Stomach (tissue), 9 donors: ENCODE results near the gene UTS2B. TPM values are rescaled to one million over a fixed set of nuclear protein-coding genes. Genes with fewer than 3 reads are reported as not detected.
"Not testable (repeated sequence)": the region's sequence is repeated elsewhere in the genome, so short reads cannot be mapped to it uniquely, and the experiment has no call there.

ENCODE experiments used
- DNase-seq, 2 donors: peaks; one replicate each; pipeline versions ENCODE4 v3.0.0 to v3.0.0-alpha.2; 2013 to 2019
- H3K27ac ChIP-seq, 5 donors: fragments of 200-600 bp in 4 of 5; sonication (generic) in 4 of 5; one replicate each; pipeline ENCODE4 v1.5.1; 2013 to 2019; ENCODE audit warnings: mild to moderate bottlenecking in 1 of 5, moderate library complexity in 1 of 5
- H3K27me3 ChIP-seq, 3 donors: fragments of 200-600 bp; sonication (generic); one replicate each; pipeline ENCODE4 v1.5.1; 2017 to 2019; ENCODE audit warnings: mixed run types in 1 of 3
- H3K36me3 ChIP-seq, 4 donors: fragments of 200-600 bp; sonication (generic); 1 replicate in 3 of 4; 2 replicates in 1 of 4; pipeline ENCODE4 v1.5.1; 2016 to 2019
- H3K4me1 ChIP-seq, 4 donors: fragments of 200-600 bp; sonication (generic); one replicate each; pipeline ENCODE4 v1.5.1; 2016 to 2019
- H3K4me3 ChIP-seq, 4 donors: fragments of 200-600 bp; sonication (generic) in 3 of 4; one replicate each; pipeline ENCODE4 v1.5.1; 2016 to 2019; ENCODE audit warnings: mild to moderate bottlenecking in 1 of 4
- H3K9me3 ChIP-seq, 4 donors: fragments of 200-600 bp; sonication (generic); one replicate each; pipeline ENCODE4 v1.5.1; 2016 to 2019
- EP300 ChIP-seq: sonication (generic); formaldehyde crosslinking; IDR thresholded peaks from one replicate; pipeline ENCODE4 v1.6.1; 2017; ENCODE audit warnings: antibody characterized with exemption
- POLR2A ChIP-seq, 4 donors: fragments of 450-650 bp; IDR thresholded peaks; one replicate each; pipeline ENCODE4 v1.6.1; 2016; ENCODE audit warnings: antibody characterized with exemption in 4 of 4, control low read depth in 2 of 4, mild to moderate bottlenecking in 1 of 4, moderate library complexity in 1 of 4
- POLR2AphosphoS5 ChIP-seq, 3 donors: sonication (generic); formaldehyde crosslinking; IDR thresholded peaks; one replicate each; pipeline ENCODE4 v1.6.1; 2016; ENCODE audit warnings: antibody characterized with exemption in 3 of 3
- WGBS, 5 donors: extraction: QIAGEN DNeasy Blood & Tissue Kit in 3 of 5; methylation state at CpG; one replicate each; pipeline versions ENCODE4 v1.1.5 to v1.1.7; 2013 to 2018; 5-methylcytosine and 5-hydroxymethylcytosine counted together
- intact Hi-C: fragments of 100-400 bp; cut with DNase I; formaldehyde crosslinking; loops from one replicate; pipeline ENCODE4 v1.15.1; 2023; ENCODE audit warnings: low total_unique reads
- polyA plus RNA-seq, 3 donors: library from polyadenylated mRNA; stranded (reverse); fragments of 200-250 nt; gene quantifications; one replicate each; pipeline ENCODE4 v1.2.3, GENCODE V29; 2013
- total RNA-seq, 5 donors: library from RNA; depleted of rRNA; stranded (reverse); fragments of >200 nt; gene quantifications; one replicate each; pipeline versions ENCODE4 v1.1.0 to v1.2.3, GENCODE V29; 2014 to 2016
- TF ChIP-seq, protein P1 (sequence below), 7 experiments: fragments of 450-650 bp in 4 of 7; fragments of 200-600 bp in 3 of 7; sonication (generic) in 3 of 7; IDR thresholded peaks; one replicate each; pipeline ENCODE4 v1.5.1; 2016 to 2019; ENCODE audit warnings: antibody characterized with exemption in 7 of 7, control low read depth in 2 of 7, mild to moderate bottlenecking in 1 of 7
- donor health status: healthy with polysubstance abuse.
- donor health status: Bipolar disorder and iron deficiency.
- donor health status: healthy.

The UTS2B gene
- total and polyA plus RNA-seq, 8 donors = 0.20 to 0.46 TPM; not detected in 6

DNA sequence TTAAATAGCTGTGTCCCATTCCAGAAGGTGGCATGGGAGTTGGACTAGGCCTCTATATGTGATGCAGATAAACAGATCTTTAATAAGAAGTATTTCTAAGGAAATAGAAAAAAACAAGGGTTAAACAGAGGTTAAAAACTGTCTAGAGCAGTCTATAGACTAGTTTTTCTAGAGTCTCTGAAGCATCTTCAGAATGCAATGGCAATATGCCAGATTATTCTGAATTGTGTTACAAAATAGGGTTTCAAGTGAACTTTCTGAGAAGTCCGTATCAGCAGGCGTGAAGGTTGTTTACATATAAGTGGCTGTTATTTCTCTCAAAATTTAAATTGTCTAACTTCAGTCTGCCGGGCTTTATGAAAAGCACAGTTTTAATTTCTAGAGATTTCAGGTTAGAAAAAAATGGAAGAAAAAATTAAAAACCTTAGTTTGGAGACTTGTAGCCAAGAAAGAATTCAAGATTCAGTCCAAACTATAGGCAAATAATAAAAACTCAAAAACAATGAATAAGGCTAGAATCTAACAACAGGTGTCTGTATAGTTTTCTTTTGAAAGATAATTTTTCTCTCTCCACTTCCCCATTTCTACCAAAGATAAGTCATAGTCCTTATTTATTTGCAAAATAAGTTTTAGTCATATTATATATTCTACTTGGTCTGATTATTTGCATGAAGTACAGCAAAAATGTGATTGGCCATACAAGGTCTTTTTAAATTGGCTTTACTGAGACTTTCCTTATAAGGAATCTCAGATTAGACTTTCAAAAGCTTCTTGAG, 76.0 kb downstream of the UTS2B start:
- Histone ChIP-seq H3K9me3 (no peaks in the 10 kb centered on the region), H3K27me3 (no peaks in the 10 kb centered on the region), H3K4me1 (peaks cover 0 to 4% (median 0%) of the 10 kb centered on the region in 4 donors), H3K4me3 (no peak overlapping the region), H3K27ac (no peak overlapping the region), H3K36me3 (no peaks in the 10 kb centered on the region)
- intact Hi-C loops = no loop called here
- TF ChIP-seq POLR2A (IDR thresholded peaks at IDR 0.05) (no peak), EP300 (no peak), POLR2AphosphoS5 (IDR thresholded peaks at IDR 0.05) (no peak)
- TF ChIP-seq, protein P1, sequence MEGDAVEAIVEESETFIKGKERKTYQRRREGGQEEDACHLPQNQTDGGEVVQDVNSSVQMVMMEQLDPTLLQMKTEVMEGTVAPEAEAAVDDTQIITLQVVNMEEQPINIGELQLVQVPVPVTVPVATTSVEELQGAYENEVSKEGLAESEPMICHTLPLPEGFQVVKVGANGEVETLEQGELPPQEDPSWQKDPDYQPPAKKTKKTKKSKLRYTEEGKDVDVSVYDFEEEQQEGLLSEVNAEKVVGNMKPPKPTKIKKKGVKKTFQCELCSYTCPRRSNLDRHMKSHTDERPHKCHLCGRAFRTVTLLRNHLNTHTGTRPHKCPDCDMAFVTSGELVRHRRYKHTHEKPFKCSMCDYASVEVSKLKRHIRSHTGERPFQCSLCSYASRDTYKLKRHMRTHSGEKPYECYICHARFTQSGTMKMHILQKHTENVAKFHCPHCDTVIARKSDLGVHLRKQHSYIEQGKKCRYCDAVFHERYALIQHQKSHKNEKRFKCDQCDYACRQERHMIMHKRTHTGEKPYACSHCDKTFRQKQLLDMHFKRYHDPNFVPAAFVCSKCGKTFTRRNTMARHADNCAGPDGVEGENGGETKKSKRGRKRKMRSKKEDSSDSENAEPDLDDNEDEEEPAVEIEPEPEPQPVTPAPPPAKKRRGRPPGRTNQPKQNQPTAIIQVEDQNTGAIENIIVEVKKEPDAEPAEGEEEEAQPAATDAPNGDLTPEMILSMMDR (IDR thresholded peaks at IDR 0.05) = no peak
- 59 to 86% (median 84%) methylated on average over 3 of the region's 3 CpGs for WGBS, 5 donors
- DNase-seq = no peak

DNA sequence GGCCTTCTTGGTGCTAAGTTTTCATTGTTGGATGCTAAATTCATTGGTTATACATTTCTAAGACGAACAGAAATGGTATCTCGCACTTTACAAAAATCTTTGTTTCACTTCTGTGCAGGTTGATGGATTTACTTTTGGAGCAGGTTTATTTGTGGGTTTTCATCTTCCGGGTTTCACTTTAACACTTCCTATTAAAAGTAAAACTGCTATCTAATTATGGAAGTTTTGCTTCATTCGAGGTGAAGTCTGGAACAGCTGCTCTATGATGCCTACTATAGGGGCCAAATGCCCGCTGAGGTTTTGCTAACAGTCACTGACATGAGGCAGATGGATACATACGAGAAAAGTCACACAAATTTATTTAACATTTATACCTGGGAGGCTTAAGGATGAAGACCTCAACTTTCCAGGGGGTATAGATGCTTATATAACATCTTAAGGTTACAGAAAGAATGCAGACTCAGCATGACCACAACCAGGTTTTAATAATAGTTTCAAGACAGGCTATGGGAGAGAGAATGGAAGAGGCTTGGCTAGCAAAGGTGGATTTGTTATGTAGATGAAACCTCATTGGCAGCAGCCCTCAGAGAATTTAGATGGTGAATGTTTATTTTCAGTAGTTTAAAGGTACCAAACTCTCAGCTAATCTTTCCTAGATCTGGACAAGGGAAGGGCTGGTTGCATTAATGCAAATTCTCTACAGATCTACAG, 77.1 kb downstream of the UTS2B start:
- DNase-seq = no peak
- H3K4me3 ChIP-seq = no peak overlapping the region
- H3K36me3 ChIP-seq = no peaks in the 10 kb centered on the region
- H3K4me1 ChIP-seq = no peaks in the 10 kb centered on the region
- intact Hi-C loops = no loop called here
- 74 to 87% (median 81%) methylated on average over 6 of the region's 6 CpGs for WGBS, 5 donors
- no peaks in the 10 kb centered on the region for H3K27me3 ChIP-seq
- H3K27ac ChIP-seq = no peak overlapping the region
- TF ChIP-seq POLR2A (IDR thresholded peaks at IDR 0.05) = no peak
- TF ChIP-seq POLR2AphosphoS5 (IDR thresholded peaks at IDR 0.05) = no peak
- TF ChIP-seq, protein P1 (IDR thresholded peaks at IDR 0.05) = no peak
- no peak for TF ChIP-seq EP300
- H3K9me3 ChIP-seq = no peaks in the 10 kb centered on the region

DNA sequence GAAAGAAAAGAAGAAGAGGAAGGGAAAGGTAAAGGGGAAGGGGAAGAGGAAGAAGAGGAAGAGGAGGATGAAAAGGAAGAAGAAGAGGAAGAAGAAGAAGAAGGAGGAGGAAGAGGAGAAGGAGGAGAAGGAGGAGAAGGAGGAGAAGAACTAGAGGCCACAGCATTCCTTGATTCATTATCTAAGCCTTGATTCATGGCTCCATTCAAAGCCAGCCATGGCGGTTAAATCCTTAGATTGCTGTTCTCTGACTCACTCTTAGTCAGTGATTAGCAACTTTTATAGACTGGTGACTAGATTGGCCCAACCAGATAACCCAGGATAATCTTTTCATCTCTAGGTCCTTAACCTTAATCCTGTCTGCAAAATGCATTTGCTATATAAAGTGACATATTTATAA, 83.7 kb downstream of the UTS2B start:
- H3K27ac ChIP-seq = no peak overlapping the region
- intact Hi-C loops = no loop called here
- no peaks in the 10 kb centered on the region for H3K36me3 ChIP-seq
- H3K27me3 ChIP-seq = no peaks in the 10 kb centered on the region
- H3K4me3 ChIP-seq = no peak overlapping the region
- no peaks in the 10 kb centered on the region for H3K4me1 ChIP-seq
- TF ChIP-seq, protein P1 (IDR thresholded peaks at IDR 0.05) = no peak
- TF ChIP-seq POLR2A (IDR thresholded peaks at IDR 0.05) (no peak), EP300 (no peak), POLR2AphosphoS5 (IDR thresholded peaks at IDR 0.05) (no peak)
- no peak for DNase-seq
- 65 to 83% (median 79%) methylated on average over 1 of the region's 1 CpG for WGBS, 5 donors
- H3K9me3 ChIP-seq = no peaks in the 10 kb centered on the region

DNA sequence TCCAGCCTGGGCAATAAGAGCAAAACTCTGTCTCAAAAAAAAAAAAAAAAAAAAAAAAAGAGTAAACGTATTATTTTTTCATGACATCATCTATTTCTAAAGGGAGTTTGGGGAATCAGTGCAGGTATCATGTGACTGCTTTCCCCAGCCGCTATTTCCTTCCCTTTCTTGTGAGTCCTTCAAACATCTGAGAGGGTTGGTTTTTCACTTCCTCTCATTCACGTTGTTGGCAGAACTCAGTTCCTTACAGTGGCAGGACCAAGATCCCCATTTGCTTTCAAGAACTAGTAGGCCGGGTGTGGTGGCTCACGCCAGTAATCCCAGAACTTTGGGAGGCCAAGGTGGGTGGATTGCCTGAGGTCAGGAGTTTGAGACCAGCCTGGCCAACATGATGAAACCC, 84.3 kb downstream of the UTS2B start:
- 72 to 86% (median 82%) methylated on average over 5 of the region's 5 CpGs for WGBS, 5 donors
- peak in 1 of 2 donors; percentile 61 for DNase-seq
- intact Hi-C loops, H3K36me3 ChIP-seq, H3K4me1 ChIP-seq, H3K9me3 ChIP-seq, H3K4me3 ChIP-seq, H3K27me3 ChIP-seq, H3K27ac ChIP-seq: not testable (repeated sequence)
